OCI-LY7 (cell line): ENCODE data around the gene DNAH17. TPM values are rescaled to one million over a fixed set of nuclear protein-coding genes. Genes with fewer than 3 reads are reported as not detected.

Experiments used
- BruUV-seq: library from RNA; stranded (reverse); fragments of 400-500 nt; replicated peaks from 2 replicates; lab custom pipeline; 2021; lab: Mats Ljungman, UMichigan
- CTCF ChIA-PET: fragments of 300-600 bp; sonication (Branson Sonifier 250); formaldehyde crosslinking; loops from one replicate; lab custom pipeline; 2022; ENCODE audit warnings: antibody characterized with exemption; ENCODE audit not compliant: unreplicated experiment; lab: Charles Lee
- POLR2A ChIA-PET: fragments of 300-600 bp; sonication (Branson Sonifier 250); formaldehyde crosslinking; loops from one replicate; lab custom pipeline; 2022; ENCODE audit warnings: antibody characterized with exemption; lab: Charles Lee
- DNase-seq: peaks from one replicate; pipeline ENCODE4 v3.0.0-alpha.2; 2015; ENCODE audit warnings: low spot score
- H2AFZ ChIP-seq: fragments of 200-600 bp; sonication (generic), shearing (Covaris generic); 2 replicates; pipeline ENCODE4 v1.6.1; 2014; ENCODE audit warnings: mild to moderate bottlenecking, antibody characterized with exemption, low read length, moderate library complexity
- H3K27ac ChIP-seq: fragments of 200-600 bp; sonication (generic); 2 replicates; pipeline ENCODE4 v1.5.1; 2014; ENCODE audit warnings: mixed run types, low read depth, mild to moderate bottlenecking, moderate library complexity, low read length, inconsistent platforms; ENCODE audit not compliant: poor library complexity, severe bottlenecking
- H3K36me3 ChIP-seq: fragments of 200-600 bp; sonication (generic); 2 replicates; pipeline ENCODE4 v1.6.1; 2014; ENCODE audit warnings: mild to moderate bottlenecking, antibody characterized with exemption, low read length, moderate library complexity, mixed read lengths; ENCODE audit not compliant: insufficient read depth
- H3K4me1 ChIP-seq: fragments of 200-600 bp; sonication (generic); 2 replicates; pipeline ENCODE4 v1.5.1; 2014; ENCODE audit warnings: mild to moderate bottlenecking, low read length; ENCODE audit not compliant: insufficient read depth, poor library complexity, severe bottlenecking
- H3K4me2 ChIP-seq: fragments of 200-600 bp; sonication (generic); 2 replicates; pipeline ENCODE4 v1.6.1; 2014; ENCODE audit warnings: mild to moderate bottlenecking, low read length
- H3K4me3 ChIP-seq: fragments of 200-600 bp; sonication (generic); 2 replicates; pipeline ENCODE4 v1.5.1; 2014; ENCODE audit warnings: mild to moderate bottlenecking, low read depth, low read length; ENCODE audit not compliant: poor library complexity, severe bottlenecking
- H3K79me2 ChIP-seq: fragments of 200-600 bp; sonication (generic); 2 replicates; pipeline ENCODE4 v1.6.1; 2016; ENCODE audit warnings: low read depth, mild to moderate bottlenecking, low read length, moderate library complexity, mixed read lengths; ENCODE audit not compliant: insufficient read depth
- H3K9me2 ChIP-seq: fragments of 200-600 bp; sonication (generic); 2 replicates; pipeline ENCODE4 v1.6.1; 2016; ENCODE audit warnings: mild to moderate bottlenecking, low read length, mixed read lengths; ENCODE audit not compliant: insufficient read depth
- H3K9me3 ChIP-seq: fragments of 200-600 bp; sonication (generic); 2 replicates; pipeline ENCODE4 v1.6.1; 2014; ENCODE audit warnings: mild to moderate bottlenecking, mixed run types, low read length, mixed read lengths
- H4K20me1 ChIP-seq: fragments of 200-600 bp; sonication (generic); 2 replicates; pipeline ENCODE4 v1.6.1; 2014; ENCODE audit warnings: mild to moderate bottlenecking, antibody characterized with exemption, low read length, moderate library complexity, mixed read lengths; ENCODE audit not compliant: insufficient read depth
- EZH2phosphoT487 ChIP-seq: fragments of 200-600 bp; sonication (generic); IDR thresholded peaks from 2 replicates; pipeline ENCODE4 v1.6.1; 2018; ENCODE audit warnings: low read depth, borderline replicate concordance, mild to moderate bottlenecking, mixed run types, antibody characterized with exemption, low read length, moderate library complexity, mixed read lengths
- intact Hi-C: fragments of 100-400 bp; cut with micrococcal nuclease; formaldehyde crosslinking; loops from one replicate; pipeline ENCODE4 v1.10.0; 2022; ENCODE audit not compliant: unreplicated experiment
- total RNA-seq, 2 experiments: library from RNA; depleted of rRNA in 1 of 2; stranded (reverse); fragments of >200 nt in 1 of 2; shearing (Covaris generic) in 1 of 2; gene quantifications; 2 replicates each; pipeline ENCODE4 v1.2.3, GENCODE V29; 2014 to 2022
- TF ChIP-seq, protein P1 (sequence below): fragments of 200-600 bp; sonication (generic); conservative IDR thresholded peaks from 2 replicates; pipeline ENCODE4 v1.5.1; 2014; ENCODE audit warnings: mild to moderate bottlenecking, antibody characterized with exemption, low read length, moderate library complexity, mixed read lengths

Gene DNAH17
- total RNA-seq, 2 experiments from 2014 or later: 0.89 to 1.1 TPM

DNA sequence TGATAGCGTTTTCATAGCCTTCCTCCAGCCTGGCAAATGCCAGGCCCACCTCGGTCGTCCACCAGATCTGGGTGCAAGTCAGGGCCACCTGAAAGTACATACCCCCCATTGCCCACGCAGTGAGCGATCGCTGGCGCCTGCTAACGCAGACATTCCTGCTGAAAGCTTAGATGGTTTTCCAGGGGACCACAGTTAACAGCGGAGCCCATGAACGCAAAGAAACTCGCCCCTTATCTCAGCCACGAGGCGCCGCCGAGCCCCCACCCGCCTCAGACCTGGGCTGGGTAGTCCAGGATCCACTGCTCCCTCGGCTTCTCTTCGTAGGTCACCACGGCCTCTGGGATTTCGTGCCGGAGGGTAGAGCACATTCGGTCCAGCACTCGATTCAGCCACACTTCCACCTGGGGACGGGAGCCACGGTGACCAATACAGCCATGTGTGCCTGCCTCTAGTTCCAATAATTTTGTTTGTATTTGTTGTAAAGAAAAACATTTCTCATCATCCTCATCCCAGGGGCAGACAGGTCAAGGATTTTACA, 74.5 kb downstream of the DNAH17 start:
- H3K36me3 ChIP-seq: no peaks in the 10 kb centered on the region
- H2AFZ ChIP-seq: no peak overlapping the region
- H4K20me1 ChIP-seq: no peaks in the 10 kb centered on the region
- ChIA-PET CTCF (no interaction called here), POLR2A (interaction anchor here (0.7 kb wide), 1 partner anchor 491 kb away, joined by 4 read pairs; no protein-coding TSS in a partner anchor)
- no peaks in the 10 kb centered on the region for H3K79me2 ChIP-seq
- no peak overlapping the region for H3K4me3 ChIP-seq
- H3K9me3 ChIP-seq: no peaks in the 10 kb centered on the region
- intact Hi-C loops: no loop called here
- H3K4me1 ChIP-seq: no peaks in the 10 kb centered on the region
- TF ChIP-seq EZH2phosphoT487: no peak
- TF ChIP-seq, protein P1, sequence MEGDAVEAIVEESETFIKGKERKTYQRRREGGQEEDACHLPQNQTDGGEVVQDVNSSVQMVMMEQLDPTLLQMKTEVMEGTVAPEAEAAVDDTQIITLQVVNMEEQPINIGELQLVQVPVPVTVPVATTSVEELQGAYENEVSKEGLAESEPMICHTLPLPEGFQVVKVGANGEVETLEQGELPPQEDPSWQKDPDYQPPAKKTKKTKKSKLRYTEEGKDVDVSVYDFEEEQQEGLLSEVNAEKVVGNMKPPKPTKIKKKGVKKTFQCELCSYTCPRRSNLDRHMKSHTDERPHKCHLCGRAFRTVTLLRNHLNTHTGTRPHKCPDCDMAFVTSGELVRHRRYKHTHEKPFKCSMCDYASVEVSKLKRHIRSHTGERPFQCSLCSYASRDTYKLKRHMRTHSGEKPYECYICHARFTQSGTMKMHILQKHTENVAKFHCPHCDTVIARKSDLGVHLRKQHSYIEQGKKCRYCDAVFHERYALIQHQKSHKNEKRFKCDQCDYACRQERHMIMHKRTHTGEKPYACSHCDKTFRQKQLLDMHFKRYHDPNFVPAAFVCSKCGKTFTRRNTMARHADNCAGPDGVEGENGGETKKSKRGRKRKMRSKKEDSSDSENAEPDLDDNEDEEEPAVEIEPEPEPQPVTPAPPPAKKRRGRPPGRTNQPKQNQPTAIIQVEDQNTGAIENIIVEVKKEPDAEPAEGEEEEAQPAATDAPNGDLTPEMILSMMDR: no peak
- no peaks in the 10 kb centered on the region for H3K9me2 ChIP-seq
- DNase-seq: no peak
- no TSS peak for BruUV-seq
- H3K4me2 ChIP-seq: no peak overlapping the region
- H3K27ac ChIP-seq: no peak overlapping the region

DNA sequence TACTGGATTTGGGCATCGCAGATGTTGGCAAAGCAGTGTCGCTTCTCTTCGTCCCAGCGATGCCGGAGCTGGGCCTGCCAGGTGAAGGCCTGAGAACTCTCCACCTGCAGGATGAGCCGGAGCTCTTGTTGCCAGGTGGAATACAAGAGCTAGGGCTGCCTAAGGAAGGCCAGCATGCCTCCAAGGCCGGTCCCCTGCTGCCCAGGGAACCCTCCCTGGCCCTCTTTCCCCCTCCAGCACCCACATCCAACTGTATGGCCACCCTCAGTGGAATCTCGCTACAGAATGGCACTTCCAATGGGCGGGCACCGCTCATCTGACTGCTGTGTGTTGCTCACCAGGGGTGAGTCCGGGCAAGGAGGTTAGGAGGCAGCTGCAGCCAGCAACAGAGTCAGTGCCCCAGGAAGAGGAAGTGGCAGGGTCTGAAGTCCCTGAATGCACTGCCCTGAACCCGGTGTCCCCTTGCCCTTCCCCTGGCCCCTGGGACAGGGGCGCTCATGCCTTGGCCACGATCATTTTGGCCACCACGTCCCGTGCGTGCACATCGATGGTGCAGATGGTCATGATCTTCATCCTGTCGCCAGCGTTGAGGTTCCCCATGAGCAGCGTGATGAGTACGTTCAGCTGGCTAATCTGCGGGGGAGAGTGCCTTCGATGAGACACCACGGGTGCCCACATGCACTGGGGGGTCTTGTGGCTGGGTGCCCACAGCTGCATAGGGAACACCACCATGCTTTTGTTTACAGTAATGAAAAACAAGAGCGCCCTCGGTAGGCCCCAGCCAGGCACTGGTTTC, 75.8 kb downstream of the DNAH17 start:
- CTCF ChIA-PET: no interaction called here
- TF ChIP-seq, protein P1: no peak
- no peak for TF ChIP-seq EZH2phosphoT487

DNA sequence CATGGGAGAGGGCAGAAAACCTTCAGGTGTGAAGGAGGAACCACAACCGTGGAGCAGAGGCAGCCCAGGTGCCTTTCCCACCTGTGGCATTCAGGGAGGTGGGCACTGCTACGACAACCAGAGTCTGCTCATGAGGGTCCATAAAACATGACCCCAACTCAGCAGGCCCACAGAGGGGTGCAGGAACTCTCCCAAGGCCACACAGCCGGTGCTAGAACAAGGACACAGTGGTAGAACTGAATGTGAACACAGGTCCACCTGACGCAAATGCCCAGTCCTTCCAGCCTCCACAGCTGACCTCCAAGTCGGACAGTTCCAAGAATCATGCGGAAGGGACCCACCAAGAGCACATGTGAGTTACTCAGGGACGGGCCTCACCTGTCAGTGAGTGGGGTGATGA, 76.4 kb downstream of the DNAH17 start:
- intact Hi-C loops: no loop called here

More for the DNA sequence above, 75.8 kb downstream of the DNAH17 start:
- Histone ChIP-seq H3K4me2 (no peak overlapping the region), H3K9me3 (no peaks in the 10 kb centered on the region), H4K20me1 (no peaks in the 10 kb centered on the region), H3K9me2 (no peaks in the 10 kb centered on the region), H3K36me3 (no peaks in the 10 kb centered on the region), H3K4me3 (no peak overlapping the region), H3K4me1 (no peaks in the 10 kb centered on the region), H2AFZ (no peak overlapping the region), H3K79me2 (no peaks in the 10 kb centered on the region), H3K27ac (no peak overlapping the region)
- no peak for DNase-seq
- POLR2A ChIA-PET: no interaction called here
- no TSS peak for BruUV-seq
- intact Hi-C loops: no loop called here

More for the DNA sequence above, 76.4 kb downstream of the DNAH17 start:
- Histone ChIP-seq H3K79me2 (no peaks in the 10 kb centered on the region), H3K4me2 (no peak overlapping the region), H3K9me3 (no peaks in the 10 kb centered on the region), H3K36me3 (no peaks in the 10 kb centered on the region), H3K4me3 (no peak overlapping the region), H4K20me1 (no peaks in the 10 kb centered on the region), H3K4me1 (no peaks in the 10 kb centered on the region), H3K27ac (no peak overlapping the region), H3K9me2 (no peaks in the 10 kb centered on the region), H2AFZ (no peak overlapping the region)
- no peak for DNase-seq
- BruUV-seq: no TSS peak
- CTCF ChIA-PET: no interaction called here
- TF ChIP-seq EZH2phosphoT487: no peak
- TF ChIP-seq, protein P1: no peak
- POLR2A ChIA-PET: no interaction called here
